C4-2B (cell line): ENCODE results near the gene SUCO.

ENCODE experiments used
- H3K27ac ChIP-seq: fragments of 450-650 bp; 2 replicates; pipeline ENCODE4 v1.5.1; 2017
- ZFX ChIP-seq: fragments of 450-650 bp; IDR thresholded peaks from 2 replicates; pipeline ENCODE4 v1.6.1; 2017
- TF ChIP-seq, protein P1 (sequence below): fragments of 450-650 bp; conservative IDR thresholded peaks from 2 replicates; pipeline ENCODE4 v1.5.1; 2017; ENCODE audit warnings: mild to moderate bottlenecking

SUCO gene

DNA sequence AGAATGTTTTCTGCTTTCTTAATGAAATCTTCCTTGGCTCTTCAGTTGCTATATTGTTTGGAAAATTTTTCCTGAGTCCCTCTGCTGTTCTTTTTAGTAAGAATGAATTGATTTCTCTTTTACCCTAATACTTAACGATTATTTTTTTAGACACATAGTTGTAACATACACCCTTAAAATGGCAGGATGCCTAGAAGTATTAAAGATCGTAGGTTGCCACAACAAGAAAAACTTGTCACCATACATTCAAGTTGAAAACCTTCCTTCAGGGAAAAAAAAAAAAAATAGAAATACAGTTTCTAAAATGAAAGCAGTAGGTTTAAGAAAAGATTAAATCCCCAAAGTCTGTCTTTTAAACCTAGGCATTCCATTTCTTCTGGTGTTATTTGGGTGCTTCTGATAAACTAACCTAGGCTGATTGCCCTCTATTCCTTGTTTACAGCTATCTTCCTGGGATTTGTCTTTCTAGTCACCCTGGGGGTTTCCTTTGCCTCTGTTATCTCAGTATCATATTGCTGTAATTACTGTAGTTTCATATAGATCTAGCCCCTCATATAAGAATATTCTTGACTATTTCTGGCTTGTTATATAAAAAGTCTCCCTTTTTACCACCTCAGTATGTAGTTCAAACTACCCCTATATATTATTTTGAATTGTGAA lies 16.8 kb downstream of the SUCO start:
- no peak overlapping the region for H3K27ac ChIP-seq
- TF ChIP-seq ZFX = no peak
- TF ChIP-seq, protein P1, sequence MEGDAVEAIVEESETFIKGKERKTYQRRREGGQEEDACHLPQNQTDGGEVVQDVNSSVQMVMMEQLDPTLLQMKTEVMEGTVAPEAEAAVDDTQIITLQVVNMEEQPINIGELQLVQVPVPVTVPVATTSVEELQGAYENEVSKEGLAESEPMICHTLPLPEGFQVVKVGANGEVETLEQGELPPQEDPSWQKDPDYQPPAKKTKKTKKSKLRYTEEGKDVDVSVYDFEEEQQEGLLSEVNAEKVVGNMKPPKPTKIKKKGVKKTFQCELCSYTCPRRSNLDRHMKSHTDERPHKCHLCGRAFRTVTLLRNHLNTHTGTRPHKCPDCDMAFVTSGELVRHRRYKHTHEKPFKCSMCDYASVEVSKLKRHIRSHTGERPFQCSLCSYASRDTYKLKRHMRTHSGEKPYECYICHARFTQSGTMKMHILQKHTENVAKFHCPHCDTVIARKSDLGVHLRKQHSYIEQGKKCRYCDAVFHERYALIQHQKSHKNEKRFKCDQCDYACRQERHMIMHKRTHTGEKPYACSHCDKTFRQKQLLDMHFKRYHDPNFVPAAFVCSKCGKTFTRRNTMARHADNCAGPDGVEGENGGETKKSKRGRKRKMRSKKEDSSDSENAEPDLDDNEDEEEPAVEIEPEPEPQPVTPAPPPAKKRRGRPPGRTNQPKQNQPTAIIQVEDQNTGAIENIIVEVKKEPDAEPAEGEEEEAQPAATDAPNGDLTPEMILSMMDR = no peak

DNA sequence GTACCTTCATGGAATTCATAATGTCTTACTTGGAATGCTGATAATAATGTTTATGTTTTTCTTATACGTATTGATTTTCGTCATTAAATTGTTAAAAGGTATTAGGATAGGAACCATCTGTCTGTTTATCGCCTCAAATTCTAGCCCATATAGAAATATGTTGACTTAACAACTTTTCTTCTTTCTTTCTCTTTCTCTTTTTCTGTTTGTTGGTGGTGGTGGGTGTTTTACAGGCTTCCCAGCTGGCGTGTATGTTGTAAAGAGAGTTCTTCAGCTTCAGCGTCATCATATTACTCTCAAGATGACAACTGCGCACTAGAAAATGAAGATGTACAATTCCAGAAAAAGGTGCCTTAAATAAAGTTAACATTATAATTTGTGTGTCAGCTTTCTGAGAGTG lies 18.3 kb downstream of the SUCO start:
- H3K27ac ChIP-seq = no peak overlapping the region
- TF ChIP-seq ZFX = no peak
- TF ChIP-seq, protein P1 = no peak

DNA sequence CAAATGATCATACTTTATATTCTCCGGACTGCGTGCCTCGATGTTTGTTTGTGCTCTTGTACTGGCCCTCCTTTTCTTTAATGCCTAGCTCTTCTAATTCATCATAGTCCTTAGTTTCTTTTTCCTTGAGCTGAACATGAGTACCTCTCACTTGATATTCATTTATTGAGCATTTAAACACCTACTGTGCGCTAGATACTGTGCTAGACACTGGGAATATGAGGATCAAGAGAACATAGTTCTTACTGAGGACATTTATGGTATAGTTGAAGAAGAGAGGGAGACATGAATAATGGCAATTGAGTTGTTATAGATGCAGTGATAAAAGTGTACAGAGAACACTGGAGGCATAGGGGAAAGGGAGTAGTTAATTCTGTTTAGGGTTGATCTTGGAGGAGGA lies 22.0 kb downstream of the SUCO start:
- TF ChIP-seq ZFX = no peak
- TF ChIP-seq, protein P1 = no peak
- H3K27ac ChIP-seq = no peak overlapping the region

DNA sequence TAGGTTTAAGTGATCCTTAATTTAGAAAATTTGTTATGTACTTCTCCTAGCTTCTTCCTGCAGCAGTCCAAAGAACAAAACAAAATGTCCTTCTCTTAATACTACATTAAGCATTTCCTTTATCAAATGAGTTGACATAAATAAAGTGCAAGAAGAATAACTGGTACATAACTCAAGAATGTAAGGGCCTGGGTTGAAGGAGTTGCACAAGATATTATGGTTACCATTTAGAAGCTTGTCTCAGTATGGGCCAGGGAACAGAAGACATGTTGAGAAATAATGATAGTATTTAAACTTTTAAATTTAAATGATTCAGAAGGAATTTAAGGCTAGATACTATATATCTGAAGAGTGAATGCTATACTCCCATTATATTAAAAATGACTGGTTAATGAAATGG lies 23.5 kb downstream of the SUCO start:
- TF ChIP-seq ZFX = no peak
- TF ChIP-seq, protein P1 = no peak
- no peak overlapping the region for H3K27ac ChIP-seq

DNA sequence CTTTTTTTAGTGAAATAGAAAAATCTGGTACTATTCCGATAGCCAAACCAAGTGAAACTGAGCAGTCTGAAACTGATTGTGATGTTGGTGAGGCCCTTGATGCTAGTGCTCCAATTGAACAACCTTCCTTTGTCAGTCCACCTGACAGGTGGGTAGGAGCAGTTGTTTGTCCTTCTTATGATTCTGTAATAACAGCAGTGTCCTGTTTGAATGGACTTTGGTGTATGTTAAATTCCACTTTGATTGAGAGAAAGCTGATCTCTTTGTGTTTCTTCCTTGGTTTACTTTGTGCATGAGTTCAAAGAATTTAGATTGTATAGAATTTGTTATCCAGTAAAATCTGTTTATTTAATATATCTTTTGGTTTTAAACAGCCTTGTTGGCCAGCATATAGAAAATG lies 24.3 kb downstream of the SUCO start:
- H3K27ac ChIP-seq = no peak overlapping the region
- no peak for TF ChIP-seq ZFX
- TF ChIP-seq, protein P1 = no peak

DNA sequence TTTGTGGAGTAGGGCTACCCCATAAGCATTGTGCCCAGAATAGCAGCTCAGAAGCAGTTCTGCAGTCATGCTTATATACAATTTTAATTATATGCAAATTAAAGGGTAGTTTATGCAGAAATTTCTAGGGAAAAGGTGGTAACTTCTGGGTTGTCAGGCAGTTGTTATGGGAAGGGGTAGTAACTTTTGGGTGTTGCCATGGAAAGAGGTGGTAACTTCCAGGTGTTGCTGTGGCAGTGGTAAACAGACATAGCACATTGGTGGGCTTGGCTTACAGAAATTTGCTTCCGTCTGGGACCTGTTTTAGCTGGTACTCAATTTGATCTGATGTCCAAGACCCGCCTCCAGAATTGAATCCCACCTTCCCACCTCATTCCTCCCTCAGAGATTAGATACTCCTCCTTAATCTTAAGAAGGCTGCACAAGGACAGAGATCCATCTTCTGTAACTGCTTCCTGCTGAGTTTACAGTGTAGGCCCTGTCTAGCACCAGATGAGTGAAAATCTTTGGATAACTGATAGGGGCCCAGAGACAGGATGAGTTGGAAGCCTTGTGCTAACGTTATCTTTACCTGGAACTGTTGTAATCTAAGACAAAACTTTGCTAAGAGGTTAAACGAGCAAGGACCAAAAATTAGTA lies 26.7 kb downstream of the SUCO start:
- no peak for TF ChIP-seq ZFX
- TF ChIP-seq, protein P1 = no peak
- no peak overlapping the region for H3K27ac ChIP-seq

DNA sequence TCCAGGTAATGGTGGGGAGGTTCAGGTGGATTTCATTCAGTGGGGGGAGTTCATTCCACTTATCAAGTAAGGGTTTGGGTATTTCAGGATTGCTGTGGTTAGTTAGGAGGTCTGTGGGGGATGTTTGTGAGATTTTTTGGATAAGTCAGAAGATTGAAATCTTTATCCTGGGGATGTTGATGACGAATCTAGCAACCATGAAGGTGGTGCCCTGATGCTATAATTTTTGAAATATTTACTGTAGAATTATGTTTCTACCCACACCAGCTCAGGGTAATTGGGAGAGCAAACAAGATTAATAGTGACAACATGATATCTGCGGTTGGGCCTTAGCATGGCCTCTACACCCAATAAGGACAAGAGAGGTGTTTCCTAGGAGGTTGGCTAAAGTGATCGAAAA lies 28.3 kb downstream of the SUCO start:
- no peak for TF ChIP-seq ZFX
- TF ChIP-seq, protein P1 = no peak
- H3K27ac ChIP-seq = no peak overlapping the region
